ENCODE data around the gene CAMTA1. TPM values are rescaled to one million over a fixed set of nuclear protein-coding genes. Genes with fewer than 3 reads are reported as not detected.
"Not testable (repeated sequence)": the region's sequence is repeated elsewhere in the genome, so short reads cannot be mapped to it uniquely, and the experiment has no call there.

The CAMTA1 gene
- total RNA-seq, 1 donor from 2014 or later = 43.1 TPM

DNA sequence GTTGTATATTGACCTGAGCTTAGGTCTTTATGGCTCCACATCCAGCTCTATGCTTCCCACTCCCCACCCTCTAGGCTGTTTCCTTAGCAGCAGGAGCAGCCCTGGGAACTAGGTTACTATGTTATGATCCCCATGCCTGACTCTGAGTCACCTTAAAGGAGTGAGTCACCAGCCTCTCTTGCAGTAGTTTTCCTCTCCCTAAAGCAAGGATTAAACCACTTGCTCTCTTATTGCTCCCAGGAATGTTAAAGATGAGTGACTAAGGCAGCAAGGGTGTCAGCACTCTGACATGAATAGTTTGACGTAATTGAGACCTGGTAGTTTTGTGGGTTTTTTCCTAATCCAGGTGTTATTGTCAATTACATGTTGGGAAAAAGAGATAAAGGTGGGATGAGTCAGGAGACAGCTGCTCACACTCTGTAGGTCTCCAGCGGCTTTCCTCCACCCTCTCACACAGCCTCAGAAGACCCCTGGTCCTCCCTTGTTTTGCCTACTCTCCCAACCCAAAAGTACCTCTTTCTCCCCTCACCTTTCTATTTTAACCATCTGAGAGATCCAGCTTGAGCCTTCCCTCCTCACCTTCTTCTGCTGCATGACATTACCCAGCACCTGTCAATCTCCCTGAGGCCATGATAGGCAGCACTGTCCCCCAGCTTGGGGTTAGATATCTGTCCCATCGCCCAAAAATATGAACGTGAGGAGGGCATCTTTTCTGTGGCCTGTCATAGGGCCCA, 616.7 kb downstream of the CAMTA1 start:
- intact Hi-C loops (cut with micrococcal nuclease) = no loop called here

DNA sequence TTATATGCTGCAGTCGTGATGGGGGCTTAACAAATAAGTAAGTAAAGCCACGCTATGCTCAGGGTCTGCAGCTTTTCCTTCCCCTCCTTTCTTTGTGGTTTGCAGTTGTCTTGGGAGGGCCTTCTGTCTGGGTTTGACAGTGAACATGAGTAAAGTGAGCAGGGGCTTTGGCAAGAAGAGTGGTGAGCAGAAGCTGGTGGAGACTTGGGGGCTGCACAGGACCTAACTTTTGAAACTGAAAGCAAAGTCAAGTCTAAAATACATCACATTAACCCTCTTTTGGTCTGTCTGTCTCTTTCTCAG, 617.2 kb downstream of the CAMTA1 start:
- intact Hi-C loops (cut with micrococcal nuclease) = no loop called here

DNA sequence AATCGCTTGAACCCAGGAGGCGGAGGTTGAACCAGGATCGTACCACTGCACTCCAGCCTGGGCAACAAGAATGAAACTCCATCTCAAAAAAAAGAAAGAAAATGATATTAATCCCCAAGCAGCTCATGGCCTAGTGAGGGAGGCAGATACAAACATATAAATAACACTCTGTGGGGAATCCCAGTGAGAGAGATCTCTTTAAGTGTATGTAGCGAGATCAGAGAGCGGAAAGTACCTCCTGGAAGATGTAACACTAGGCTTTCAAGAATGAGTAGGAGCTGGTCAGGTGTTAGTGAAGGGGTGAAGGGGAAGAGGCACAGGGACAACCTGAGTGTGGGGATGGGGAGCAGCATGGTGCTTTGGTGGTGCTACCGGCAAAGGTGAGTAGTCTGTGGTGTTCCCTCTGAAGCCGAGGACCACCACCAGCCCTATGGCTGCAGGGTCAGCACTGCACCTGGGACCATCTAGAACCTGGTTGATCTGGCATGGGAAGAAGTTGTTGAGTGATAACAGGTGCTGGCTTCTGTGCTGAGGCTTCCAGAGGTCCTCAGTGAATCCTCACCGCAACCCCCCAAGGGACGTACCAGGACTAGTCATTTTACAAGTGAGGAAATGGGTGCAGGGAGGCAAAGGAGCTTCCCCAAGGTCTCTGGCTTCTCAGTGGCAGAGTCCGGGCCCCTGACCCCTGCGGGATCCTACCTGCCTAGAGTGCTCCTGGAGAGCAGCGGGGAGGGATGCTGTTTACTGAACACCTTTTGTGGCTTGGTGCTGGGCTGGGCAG, 618.2 kb downstream of the CAMTA1 start:
- intact Hi-C loops (cut with micrococcal nuclease) = no loop called here

DNA sequence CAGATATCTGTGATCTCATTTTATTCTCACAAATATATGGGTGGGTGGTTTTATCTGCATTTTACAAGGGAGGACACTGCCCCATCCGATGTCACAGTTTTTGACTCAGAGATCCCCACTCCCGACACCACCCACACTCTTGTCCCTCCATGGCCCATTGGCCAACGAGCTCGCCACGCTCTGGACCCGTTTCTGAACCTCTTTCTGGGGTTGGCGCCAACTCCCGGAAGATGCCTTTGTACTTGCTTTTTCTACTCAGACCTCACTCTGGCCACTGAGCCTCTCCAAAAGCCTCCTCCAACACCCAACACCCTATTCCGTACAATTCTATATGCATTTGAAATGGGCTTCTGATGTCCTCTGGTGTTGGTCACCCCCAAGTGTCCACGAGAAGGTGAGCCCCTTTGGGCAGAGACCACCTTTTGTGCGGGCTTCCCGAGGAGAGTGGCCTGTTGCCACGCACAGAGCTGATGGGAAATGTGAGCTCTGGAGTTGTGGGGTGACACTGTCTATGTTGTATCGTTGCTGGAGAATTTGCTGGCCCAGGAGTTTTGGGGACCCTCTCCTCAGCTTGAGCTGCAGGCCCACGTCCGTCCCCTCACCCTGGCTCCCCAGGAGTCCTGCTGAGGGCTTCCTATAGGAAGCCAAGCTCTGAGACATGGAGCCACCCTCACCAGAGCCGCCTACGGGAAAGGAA, 618.9 kb downstream of the CAMTA1 start:
- intact Hi-C loops (cut with micrococcal nuclease) = no loop called here

DNA sequence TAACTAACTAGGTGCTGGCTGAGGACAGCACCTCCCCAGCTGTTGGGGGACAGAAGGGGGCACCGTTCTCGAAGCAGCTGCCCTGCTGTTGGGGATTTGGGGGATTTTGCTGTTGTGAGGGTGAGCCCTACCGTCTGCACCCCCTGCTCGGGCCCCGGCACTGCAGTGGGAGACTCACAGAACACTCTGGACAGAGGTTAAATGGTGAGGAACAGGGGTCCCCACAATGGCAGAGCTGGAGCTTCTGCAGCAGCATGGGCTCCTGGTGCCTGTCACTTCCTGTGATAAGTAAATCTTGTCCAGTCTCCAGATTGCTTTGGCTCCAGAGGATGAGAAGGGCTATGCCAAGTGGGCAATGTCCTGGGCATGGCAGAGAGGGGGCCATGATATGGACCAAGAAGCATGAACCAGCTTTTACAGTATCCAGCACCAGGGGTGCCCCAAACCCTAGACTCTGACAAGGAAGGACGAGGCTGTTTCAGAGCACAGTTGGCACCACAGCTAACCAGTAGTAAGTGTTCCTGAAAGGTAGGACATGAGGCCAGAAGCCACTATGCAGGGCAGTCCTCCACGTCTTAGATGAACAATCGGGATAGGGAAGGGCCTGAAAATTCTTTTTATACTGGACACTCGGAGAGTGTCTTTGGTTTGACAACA, 620.7 kb downstream of the CAMTA1 start:
- intact Hi-C loops (cut with micrococcal nuclease) = no loop called here

GRCh38 chr1:7406641-7407543, 621.6 kb downstream of the CAMTA1 start:
- intact Hi-C loops (cut with micrococcal nuclease) = no loop called here

- intact Hi-C loops (cut with micrococcal nuclease) = no loop called here
Measured at GRCh38 chr1:7407544-7407895, 622.3 kb downstream of the CAMTA1 start.

DNA sequence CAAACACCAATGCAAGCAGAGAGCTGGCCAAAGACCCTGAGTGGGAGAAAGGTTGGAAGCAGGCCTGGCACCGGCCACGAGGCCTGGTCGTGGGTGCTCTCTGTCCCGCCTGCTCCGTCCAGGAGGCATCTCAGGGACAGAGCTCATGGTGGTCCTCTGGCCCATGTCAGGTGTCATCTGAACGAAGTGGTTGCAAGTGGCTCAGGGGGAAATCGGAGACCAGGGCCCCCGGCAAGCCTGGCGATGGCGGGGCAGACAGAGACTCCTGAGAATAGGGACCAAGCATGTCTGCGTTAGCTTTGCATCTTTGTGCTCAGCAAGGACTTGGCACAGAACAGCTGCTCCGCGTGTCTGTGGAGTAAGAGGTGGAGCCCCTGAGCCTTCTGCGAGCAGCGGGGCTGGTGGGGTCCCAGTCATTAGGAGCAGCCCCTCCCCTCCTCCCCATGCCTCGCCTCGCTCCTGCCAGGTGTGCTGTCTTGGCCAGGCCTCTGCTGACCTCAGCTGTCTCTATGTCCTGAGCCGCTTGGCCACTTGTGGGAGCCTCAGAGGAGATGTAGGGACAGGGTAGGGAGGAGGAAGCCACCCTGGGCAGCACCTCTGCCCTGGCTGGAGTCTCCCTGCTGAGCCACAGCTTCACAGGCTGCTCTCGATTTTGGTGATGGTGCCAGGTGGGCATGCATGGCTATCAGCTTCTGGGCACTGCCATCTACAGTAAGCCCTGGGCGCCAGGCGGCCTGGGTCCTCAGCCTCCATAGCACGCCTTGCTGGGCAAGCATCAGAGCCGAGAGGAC, 622.9 kb downstream of the CAMTA1 start:
- intact Hi-C loops (cut with micrococcal nuclease) = no loop called here

- intact Hi-C loops (cut with micrococcal nuclease) = no loop called here
Measured at GRCh38 chr1:7408771-7409150, 623.5 kb downstream of the CAMTA1 start.

- intact Hi-C loops (cut with micrococcal nuclease) = no loop called here
Measured at GRCh38 chr1:7409278-7409677, 624.0 kb downstream of the CAMTA1 start.

- intact Hi-C loops (cut with micrococcal nuclease) = no loop called here
Measured at GRCh38 chr1:7410156-7410555, 624.9 kb downstream of the CAMTA1 start.

DNA sequence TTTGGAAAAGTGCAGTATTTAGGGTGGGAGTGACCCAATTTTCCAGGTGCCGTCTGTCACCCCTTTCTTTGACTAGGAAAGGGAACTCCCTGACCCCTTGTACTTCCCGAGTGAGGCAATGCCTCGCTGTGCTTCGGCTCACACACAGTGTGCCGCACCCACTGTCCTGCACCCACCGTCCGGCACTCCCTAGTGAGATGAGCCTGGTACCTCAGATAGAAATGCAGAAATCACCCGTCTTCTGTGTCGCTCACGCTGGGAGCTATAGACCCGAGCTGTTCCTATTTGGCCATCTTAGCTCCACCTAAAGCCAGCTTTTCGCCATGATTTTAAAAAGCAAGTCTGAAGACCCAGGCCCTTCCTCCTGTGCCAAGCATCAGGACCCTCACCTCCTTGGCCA, 632.4 kb downstream of the CAMTA1 start:
- intact Hi-C loops (cut with micrococcal nuclease) = not testable (repeated sequence)

DNA sequence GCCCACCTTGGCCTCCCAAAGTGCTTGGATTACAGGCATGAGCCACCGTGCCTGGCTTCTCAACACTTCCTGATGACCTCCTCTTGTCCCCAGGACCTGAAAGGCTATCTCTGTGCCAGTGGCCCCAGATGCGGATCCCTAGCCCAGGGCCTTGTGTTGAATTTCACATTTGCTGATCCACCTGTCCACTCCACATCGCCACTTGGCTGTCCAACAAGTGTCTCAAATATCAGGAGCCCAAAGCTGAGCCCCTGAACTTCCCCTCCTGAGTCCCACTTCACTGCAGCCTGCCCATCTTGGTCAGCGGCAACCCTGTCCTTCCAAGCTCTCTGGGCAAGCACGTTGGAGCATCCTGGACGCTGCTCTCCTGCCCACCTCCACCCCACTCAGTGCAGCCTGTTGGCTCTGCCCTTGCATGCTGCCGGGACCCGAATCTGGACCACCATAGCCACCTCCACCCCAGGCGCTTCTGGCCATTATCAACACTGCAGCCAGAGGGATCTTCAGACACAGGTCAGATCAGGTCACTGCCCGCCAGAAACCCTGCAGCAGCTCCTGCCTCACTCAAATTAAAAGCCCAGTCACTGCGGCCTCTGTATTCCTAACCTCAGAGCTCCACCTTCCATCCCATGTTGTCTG, 633.3 kb downstream of the CAMTA1 start:
- intact Hi-C loops (cut with micrococcal nuclease) = no loop called here

DNA sequence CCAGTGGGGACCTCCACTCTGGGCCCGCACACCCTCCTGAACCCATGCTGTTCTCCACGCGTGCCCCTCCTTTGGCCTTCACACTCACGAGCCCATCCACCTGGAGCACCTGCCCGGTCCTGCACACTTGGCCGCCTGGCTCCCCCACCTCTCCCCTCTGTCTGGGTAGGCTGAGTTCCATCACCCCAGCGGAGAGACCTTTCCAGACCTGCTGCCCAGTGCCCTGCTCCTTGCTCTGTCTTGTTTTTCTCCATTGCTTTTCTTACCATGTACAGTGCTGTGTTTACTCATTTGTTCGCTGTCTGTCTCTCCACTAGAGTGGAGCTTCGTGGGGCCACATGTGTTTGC, 634.8 kb downstream of the CAMTA1 start:
- intact Hi-C loops (cut with micrococcal nuclease) = no loop called here

DNA sequence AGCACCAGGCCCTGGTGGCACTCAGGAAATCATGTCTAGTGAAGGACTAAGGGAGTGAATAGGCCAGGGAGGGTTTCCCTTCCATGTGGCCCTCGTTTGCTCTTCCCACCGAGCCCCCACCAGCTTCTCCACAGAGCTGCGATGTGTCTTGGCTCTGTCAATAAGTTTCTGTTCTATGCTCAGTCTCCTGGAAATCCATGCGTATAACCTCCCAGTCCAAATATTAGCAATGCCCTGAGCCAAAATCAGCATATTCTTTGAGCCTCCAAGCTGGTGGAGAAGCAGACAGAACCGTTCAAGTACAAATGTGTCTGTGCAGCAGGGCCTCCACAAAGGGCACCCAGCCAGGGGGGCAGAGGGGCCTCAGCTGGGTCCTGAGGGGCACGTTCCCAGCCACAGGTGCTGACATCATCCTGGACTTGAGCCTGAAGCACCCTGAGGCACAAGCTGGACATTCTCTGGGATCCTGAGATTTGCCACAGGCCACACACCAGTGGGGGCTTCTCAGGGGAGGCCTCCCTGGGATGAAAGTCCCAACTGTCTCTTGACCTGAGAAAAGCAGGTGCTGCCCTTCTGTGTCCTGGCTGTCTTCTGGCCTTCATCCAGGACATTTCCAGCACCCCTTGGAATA, 635.3 kb downstream of the CAMTA1 start:
- intact Hi-C loops (cut with micrococcal nuclease) = no loop called here

DNA sequence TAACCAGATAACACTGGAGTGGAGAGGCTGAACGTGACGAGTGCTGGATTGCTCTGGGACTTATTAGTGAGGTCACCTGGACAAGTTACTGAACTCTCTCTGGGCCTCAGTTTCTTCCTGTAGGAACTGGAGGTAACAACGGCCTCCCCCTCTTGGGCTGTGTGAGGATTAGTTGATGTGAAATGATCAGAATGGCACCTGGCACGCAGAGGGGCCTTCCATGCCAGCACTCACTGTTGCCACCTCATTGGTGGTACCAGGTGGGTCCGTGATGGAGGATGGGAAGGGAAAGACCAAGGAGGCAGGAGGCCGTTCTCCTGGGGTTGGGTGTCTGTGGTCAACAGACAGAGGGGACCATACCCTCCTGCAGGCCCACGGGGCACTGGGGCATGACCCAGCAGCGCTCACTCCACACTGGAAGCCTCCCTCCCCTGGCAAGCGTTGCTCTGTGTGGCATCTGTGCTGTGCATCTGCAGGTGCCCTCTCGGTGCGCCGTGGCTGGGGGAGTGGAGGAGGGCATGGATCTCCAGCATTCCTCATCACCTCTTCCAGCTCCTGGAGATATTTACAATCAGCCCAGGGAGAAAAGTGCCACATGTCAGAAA, 636.3 kb downstream of the CAMTA1 start:
- intact Hi-C loops (cut with micrococcal nuclease) = no loop called here

DNA sequence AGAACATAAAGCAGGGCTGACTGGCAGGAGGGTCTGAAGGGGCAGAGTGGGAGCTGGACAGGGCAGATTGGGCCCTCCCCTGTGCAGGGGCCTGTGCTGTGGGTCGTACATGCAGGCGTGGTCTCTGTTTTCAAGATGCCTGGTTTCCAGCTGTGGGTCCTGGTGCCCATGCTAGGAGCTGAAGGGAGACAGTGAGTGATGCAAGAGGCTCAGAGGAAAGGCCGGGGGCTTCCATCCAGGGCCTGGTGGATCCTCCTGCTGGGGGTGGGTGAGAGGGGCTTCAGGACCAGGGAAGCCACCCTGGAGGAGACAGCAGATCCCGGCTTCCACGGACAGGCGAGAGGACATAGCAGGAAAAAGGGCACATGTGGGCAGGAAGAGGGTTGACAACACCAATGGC, 636.8 kb downstream of the CAMTA1 start:
- intact Hi-C loops (cut with micrococcal nuclease) = no loop called here

- intact Hi-C loops (cut with micrococcal nuclease) = no loop called here
Measured at GRCh38 chr1:7422561-7422960, 637.3 kb downstream of the CAMTA1 start.

- intact Hi-C loops (cut with micrococcal nuclease) = no loop called here
Measured at GRCh38 chr1:7422966-7423365, 637.7 kb downstream of the CAMTA1 start.
